Left lung (tissue), 10 donors: ENCODE results near the gene OBSCN. TPM values are rescaled to one million over a fixed set of nuclear protein-coding genes. Genes with fewer than 3 reads are reported as not detected.

ENCODE experiments used
- ATAC-seq: fragments of 200-7000 bp; cut with Tn5 transposase; one replicate; pipeline ENCODE4 v1.9.1; 2020; ENCODE audit warnings: moderate library complexity
- DNase-seq, 4 donors: peaks; one replicate each; pipeline ENCODE4 v3.0.0-alpha.2; 2013 to 2020
- H3K27ac ChIP-seq, 2 donors: fragments of 200-600 bp; sonication (generic) in 1 of 2; one replicate each; pipeline versions ENCODE4 v1.5.0 to v1.8.0; 2020 to 2021
- H3K27me3 ChIP-seq, 2 donors: fragments of 200-600 bp; sonication (generic) in 1 of 2; one replicate each; pipeline versions ENCODE4 v1.5.0 to v1.8.0; 2020 to 2021
- H3K36me3 ChIP-seq, 2 donors: fragments of 200-600 bp; sonication (generic) in 1 of 2; one replicate each; pipeline versions ENCODE4 v1.5.0 to v1.8.0; 2020 to 2021
- H3K4me1 ChIP-seq, 2 donors: fragments of 200-600 bp; one replicate each; pipeline ENCODE4 v1.8.0; 2021
- H3K4me3 ChIP-seq, 2 donors: fragments of 200-600 bp; sonication (generic) in 1 of 2; one replicate each; pipeline versions ENCODE4 v1.5.0 to v1.8.0; 2020 to 2021; ENCODE audit warnings: mild to moderate bottlenecking in 1 of 2
- H3K9me3 ChIP-seq, 2 donors: fragments of 200-600 bp; sonication (generic) in 1 of 2; one replicate each; pipeline versions ENCODE4 v1.5.0 to v1.8.0; 2020 to 2021
- intact Hi-C, 2 donors: fragments of 100-400 bp; cut with DNase I; formaldehyde crosslinking; loops; one replicate each; pipeline versions ENCODE4 v1.11.2 to v1.14.2; 2022
- polyA plus RNA-seq, 6 donors: library from polyadenylated mRNA; unstranded; fragments of 120-200 nt; gene quantifications; one replicate each; pipeline ENCODE4 v1.2.1, GENCODE V29; 2013; ENCODE audit not compliant: insufficient read length in 6 of 6
- total RNA-seq, 2 donors: library from RNA; stranded (reverse); fragmentation: NEBNext Ultra II Directional; extraction: Animal tissue kit (Norgen Biotek cat#: 25700); gene quantifications; one replicate each; pipeline ENCODE4 v1.2.1, GENCODE V29; 2021
- TF ChIP-seq, protein P1 (sequence below), 2 donors: fragments of 200-600 bp; sonication (generic) in 1 of 2; IDR thresholded peaks; one replicate each; pipeline versions ENCODE4 v1.5.0 to v1.8.0; 2021; ENCODE audit warnings: antibody characterized with exemption in 2 of 2
- donor health status: DM: no; HTN: yes; CAD: no.
- donor health status: DM: no; HTN: no; CAD: no.

OBSCN gene
- total and polyA plus RNA-seq, 8 donors, result 20.3 to 69.5 (median 47.5) TPM

DNA sequence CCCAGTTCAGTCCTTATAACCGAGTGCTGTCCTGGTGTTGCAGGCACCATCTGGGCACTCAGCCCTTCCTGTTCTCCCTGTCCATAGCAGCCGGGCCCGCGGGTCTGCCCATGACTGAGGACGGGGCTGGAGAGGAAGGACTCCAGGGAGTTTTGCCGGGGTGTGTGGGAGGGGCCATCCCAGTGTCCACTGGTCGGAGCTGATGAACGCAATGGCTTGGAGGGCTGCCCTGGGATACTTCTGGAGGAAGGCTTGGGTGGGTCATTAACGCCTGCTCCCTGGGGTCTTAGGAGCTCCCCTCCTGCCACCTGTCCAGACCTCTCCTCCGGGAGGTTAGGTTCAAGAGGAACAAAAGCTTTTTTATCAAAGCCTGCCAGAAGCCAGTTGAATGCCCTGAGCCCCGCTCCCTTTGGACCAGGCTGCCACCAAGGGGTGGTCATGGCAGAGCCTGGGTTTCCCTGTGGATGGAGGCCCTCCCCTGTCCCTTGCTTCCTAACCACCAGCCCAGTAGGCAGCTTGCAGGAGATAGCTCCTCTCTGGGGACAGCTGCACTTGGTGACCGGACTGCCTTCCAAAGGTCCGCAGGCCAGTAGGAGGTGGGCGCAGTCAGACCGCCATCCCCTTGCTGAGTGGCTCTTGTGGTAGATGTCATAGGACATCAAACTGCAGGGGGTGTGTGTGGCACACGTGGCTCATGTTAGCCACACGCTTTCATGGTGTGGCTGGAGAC is 137.5 kb downstream of the OBSCN start:
- no peaks in the 10 kb centered on the region for H3K4me1 ChIP-seq
- no peaks in the 10 kb centered on the region for H3K36me3 ChIP-seq
- H3K27ac ChIP-seq, result no peak overlapping the region
- H3K27me3 ChIP-seq, result no peaks in the 10 kb centered on the region
- DNase-seq (peak in 2 of 4 donors; percentile 31 to 65), ATAC-seq (no peak)
- H3K4me3 ChIP-seq, result no peak overlapping the region
- intact Hi-C loops, result no loop called here
- TF ChIP-seq, protein P1, sequence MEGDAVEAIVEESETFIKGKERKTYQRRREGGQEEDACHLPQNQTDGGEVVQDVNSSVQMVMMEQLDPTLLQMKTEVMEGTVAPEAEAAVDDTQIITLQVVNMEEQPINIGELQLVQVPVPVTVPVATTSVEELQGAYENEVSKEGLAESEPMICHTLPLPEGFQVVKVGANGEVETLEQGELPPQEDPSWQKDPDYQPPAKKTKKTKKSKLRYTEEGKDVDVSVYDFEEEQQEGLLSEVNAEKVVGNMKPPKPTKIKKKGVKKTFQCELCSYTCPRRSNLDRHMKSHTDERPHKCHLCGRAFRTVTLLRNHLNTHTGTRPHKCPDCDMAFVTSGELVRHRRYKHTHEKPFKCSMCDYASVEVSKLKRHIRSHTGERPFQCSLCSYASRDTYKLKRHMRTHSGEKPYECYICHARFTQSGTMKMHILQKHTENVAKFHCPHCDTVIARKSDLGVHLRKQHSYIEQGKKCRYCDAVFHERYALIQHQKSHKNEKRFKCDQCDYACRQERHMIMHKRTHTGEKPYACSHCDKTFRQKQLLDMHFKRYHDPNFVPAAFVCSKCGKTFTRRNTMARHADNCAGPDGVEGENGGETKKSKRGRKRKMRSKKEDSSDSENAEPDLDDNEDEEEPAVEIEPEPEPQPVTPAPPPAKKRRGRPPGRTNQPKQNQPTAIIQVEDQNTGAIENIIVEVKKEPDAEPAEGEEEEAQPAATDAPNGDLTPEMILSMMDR (IDR thresholded peaks at IDR 0.05), result no peak
- no peaks in the 10 kb centered on the region for H3K9me3 ChIP-seq

- H3K36me3 ChIP-seq, result no peaks in the 10 kb centered on the region
- no peaks in the 10 kb centered on the region for H3K4me1 ChIP-seq
- H3K9me3 ChIP-seq, result no peaks in the 10 kb centered on the region
- TF ChIP-seq, protein P1 (IDR thresholded peaks at IDR 0.05), result no peak
- H3K4me3 ChIP-seq, result no peak overlapping the region
- ATAC-seq (no peak), DNase-seq (peak in 1 of 4 donors; percentile 54)
- no peaks in the 10 kb centered on the region for H3K27me3 ChIP-seq
- intact Hi-C loops, result no loop called here
- H3K27ac ChIP-seq, result no peak overlapping the region
These were observed 138.9 kb downstream of the OBSCN start for GRCh38 chr1:228346731-228347130.

- Histone ChIP-seq H3K27me3 (no peaks in the 10 kb centered on the region), H3K36me3 (no peaks in the 10 kb centered on the region), H3K27ac (no peak overlapping the region), H3K4me1 (no peaks in the 10 kb centered on the region), H3K9me3 (no peaks in the 10 kb centered on the region), H3K4me3 (no peak overlapping the region)
- DNase-seq, result peak in 1 of 4 donors; percentile 37
- no peak for ATAC-seq
- TF ChIP-seq, protein P1 (IDR thresholded peaks at IDR 0.05), result no peak
- intact Hi-C loops, result no loop called here
These were observed 139.3 kb downstream of the OBSCN start for GRCh38 chr1:228347181-228347580.

DNA sequence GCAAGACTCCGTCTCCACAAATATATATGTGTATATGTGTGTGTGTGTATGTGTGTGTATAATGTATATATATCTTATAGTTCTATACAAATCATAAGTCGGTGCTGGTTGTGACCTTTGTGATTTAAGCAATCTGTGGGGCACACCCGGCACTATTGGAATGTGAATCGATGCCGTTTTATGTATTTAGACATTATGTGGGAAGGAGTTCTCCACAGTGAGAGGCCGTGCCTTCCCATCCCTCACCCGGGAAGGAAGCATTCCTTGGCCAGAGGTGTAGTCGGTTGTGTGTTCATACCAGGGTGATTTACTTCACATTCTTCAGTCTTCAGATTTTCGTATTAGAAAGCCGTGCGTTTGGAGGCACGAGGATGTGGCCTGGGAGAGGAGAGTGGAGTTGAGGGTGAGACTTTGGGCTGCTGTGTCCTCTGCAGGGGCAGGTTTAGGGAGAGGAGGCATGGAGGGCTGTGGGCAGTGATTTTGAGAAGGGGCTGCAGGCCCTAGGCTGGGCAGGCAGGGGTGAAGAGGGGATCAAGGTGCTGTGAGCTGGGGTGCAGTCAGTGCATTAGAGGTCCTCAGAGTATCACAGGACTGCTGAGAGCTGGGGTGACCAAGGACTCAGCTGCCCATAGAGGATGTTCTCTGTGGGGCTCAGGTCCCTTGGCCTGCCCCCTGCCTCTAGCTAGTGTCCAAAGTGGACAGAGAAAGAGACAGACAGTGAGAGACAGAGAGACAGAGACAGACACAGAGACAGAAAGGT is 141.0 kb downstream of the OBSCN start:
- ATAC-seq (no peak), DNase-seq (peak in 1 of 4 donors; percentile 40)
- intact Hi-C loops, result no loop called here
- Histone ChIP-seq H3K4me3 (no peak overlapping the region), H3K36me3 (no peaks in the 10 kb centered on the region), H3K27ac (no peak overlapping the region), H3K9me3 (no peaks in the 10 kb centered on the region), H3K4me1 (no peaks in the 10 kb centered on the region), H3K27me3 (no peaks in the 10 kb centered on the region)
- TF ChIP-seq, protein P1 (IDR thresholded peaks at IDR 0.05), result no peak

DNA sequence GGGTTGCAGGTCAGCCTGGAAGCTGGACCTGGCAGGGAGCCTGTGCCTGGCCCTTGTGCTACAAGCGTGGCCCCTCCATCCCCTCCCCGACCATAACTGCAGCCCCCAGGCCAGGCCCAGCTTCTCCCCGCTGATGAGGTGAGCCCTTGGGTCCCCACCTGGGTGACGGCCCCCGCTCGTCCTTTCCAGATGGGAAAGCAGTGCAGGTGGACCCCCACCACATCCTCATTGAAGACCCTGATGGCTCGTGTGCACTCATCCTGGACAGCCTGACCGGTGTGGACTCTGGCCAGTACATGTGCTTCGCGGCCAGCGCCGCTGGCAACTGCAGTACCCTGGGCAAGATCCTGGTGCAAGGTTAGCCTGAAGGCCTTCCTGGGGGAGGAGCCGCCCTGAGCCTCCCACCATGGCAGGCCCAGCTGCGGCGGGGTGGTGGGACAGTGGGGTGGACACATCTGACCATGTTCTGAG is 141.9 kb downstream of the OBSCN start:
- H3K36me3 ChIP-seq, result no peaks in the 10 kb centered on the region
- H3K27me3 ChIP-seq, result no peaks in the 10 kb centered on the region
- peak in 2 of 4 donors; percentile 13 to 78 for DNase-seq
- no peak overlapping the region for H3K4me3 ChIP-seq
- H3K9me3 ChIP-seq, result no peaks in the 10 kb centered on the region
- no peak overlapping the region for H3K27ac ChIP-seq
- H3K4me1 ChIP-seq, result no peaks in the 10 kb centered on the region
- intact Hi-C loops, result no loop called here
- ATAC-seq, result no peak
- TF ChIP-seq, protein P1 (IDR thresholded peaks at IDR 0.05), result no peak
